Colonic mucosa (tissue), 4 donors: ENCODE data around the gene OAS3. TPM values are rescaled to one million over a fixed set of nuclear protein-coding genes. Genes with fewer than 3 reads are reported as not detected.
A peak's percentile ranks its signal among the peaks of the same experiment; 100 is the strongest.

Source experiments
- DNase-seq: peaks from one replicate; pipeline ENCODE4 v3.0.0-alpha.2; 2020
- H3K27ac ChIP-seq: fragments of 200-600 bp; one replicate; pipeline ENCODE4 v1.8.0; 2021
- H3K27me3 ChIP-seq: fragments of 200-600 bp; one replicate; pipeline ENCODE4 v1.8.0; 2021
- H3K36me3 ChIP-seq: fragments of 200-600 bp; one replicate; pipeline ENCODE4 v1.8.0; 2021
- H3K4me1 ChIP-seq: fragments of 200-600 bp; one replicate; pipeline ENCODE4 v1.8.0; 2021; ENCODE audit warnings: mild to moderate bottlenecking
- H3K4me3 ChIP-seq: fragments of 200-600 bp; one replicate; pipeline ENCODE4 v1.8.0; 2021
- H3K9ac ChIP-seq, 2 donors: one replicate each; pipeline ENCODE4 v1.7.0; 2013; ENCODE audit warnings: control low read depth in 2 of 2, low read depth in 2 of 2, low read length in 2 of 2
- H3K9me3 ChIP-seq: fragments of 200-600 bp; one replicate; pipeline ENCODE4 v1.8.0; 2021
- intact Hi-C: fragments of 100-400 bp; cut with DNase I; formaldehyde crosslinking; loops from one replicate; pipeline ENCODE4 v1.14.1; 2022
- total RNA-seq, 2 donors: library from RNA; stranded (reverse); fragmentation: NEBNext Ultra II Directional in 1 of 2; extraction: Animal tissue kit (Norgen Biotek cat#: 25700) in 1 of 2; gene quantifications; one replicate each; pipeline ENCODE4 v1.2.1, GENCODE V29; 2021
- TF ChIP-seq, protein P1 (sequence below): fragments of 200-600 bp; IDR thresholded peaks from one replicate; pipeline ENCODE4 v1.8.0; 2022; ENCODE audit warnings: antibody characterized with exemption, mild to moderate bottlenecking
- donor health status: healthy.
- donor health status: DM: no; HTN: no; CAD: no.
- donor health status: DM: no; HTN: no; CAD: no.

Gene OAS3
- total RNA-seq, 2 donors from 2014 or later = 15.2 to 39.1 TPM

DNA sequence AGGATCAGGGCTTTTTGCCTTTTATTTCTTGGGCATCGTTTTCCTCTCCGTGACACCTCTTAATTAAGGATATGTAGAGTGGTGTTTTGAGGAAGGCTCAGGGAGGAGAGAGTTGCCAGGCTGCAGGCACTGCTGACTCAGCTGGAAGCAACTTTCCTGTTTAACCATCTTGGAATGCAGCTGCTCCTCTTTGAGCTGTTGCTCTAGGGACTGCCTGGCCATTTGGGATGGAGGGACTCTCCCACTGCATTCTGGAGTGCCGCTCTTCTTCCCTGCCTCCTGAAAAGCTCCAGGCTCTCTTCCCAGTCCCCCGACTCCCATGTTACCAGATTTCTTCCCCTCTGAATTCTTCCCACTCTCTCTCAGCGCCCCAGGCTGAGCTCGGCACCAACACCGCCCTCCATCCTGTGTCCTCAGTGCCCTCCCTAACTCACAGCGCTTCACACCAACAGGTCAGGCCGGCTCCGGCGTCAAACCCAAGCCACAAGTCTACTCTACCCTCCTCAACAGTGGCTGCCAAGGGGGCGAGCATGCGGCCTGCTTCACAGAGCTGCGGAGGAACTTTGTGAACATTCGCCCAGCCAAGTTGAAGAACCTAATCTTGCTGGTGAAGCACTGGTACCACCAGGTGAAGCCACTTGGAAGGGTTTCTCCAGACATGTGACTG lies 5.9 kb downstream of the OAS3 start:
- intact Hi-C loops = no loop called here
- no peak overlapping the region for H3K27ac ChIP-seq
- no peaks in the 10 kb centered on the region for H3K9me3 ChIP-seq
- H3K4me1 ChIP-seq = peaks cover 4% of the 10 kb centered on the region
- TF ChIP-seq, protein P1, sequence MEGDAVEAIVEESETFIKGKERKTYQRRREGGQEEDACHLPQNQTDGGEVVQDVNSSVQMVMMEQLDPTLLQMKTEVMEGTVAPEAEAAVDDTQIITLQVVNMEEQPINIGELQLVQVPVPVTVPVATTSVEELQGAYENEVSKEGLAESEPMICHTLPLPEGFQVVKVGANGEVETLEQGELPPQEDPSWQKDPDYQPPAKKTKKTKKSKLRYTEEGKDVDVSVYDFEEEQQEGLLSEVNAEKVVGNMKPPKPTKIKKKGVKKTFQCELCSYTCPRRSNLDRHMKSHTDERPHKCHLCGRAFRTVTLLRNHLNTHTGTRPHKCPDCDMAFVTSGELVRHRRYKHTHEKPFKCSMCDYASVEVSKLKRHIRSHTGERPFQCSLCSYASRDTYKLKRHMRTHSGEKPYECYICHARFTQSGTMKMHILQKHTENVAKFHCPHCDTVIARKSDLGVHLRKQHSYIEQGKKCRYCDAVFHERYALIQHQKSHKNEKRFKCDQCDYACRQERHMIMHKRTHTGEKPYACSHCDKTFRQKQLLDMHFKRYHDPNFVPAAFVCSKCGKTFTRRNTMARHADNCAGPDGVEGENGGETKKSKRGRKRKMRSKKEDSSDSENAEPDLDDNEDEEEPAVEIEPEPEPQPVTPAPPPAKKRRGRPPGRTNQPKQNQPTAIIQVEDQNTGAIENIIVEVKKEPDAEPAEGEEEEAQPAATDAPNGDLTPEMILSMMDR = no peak
- no peaks in the 10 kb centered on the region for H3K36me3 ChIP-seq
- H3K9ac ChIP-seq = no peak overlapping the region
- peak; percentile 12 for DNase-seq
- no peaks in the 10 kb centered on the region for H3K27me3 ChIP-seq
- H3K4me3 ChIP-seq = no peak overlapping the region

DNA sequence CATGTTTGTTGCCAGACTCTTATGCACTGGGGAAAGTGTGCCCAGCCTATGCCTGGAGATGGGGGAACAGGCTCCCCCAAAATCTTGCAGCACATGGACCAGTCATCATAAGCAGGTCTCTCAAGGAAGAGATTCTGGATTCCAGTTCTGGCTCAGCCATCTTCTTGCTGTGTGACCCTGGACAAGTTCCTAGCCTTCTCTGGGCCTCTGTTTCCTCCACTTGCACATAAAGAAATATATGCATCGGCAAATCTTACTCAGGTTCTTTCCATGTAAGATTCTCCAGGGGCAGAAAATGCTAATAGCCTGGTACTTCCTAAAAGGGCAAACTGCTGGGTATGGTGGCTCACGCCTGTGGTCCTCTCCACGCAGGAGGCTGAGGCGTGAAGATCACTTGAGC lies 7.2 kb downstream of the OAS3 start:
- no peaks in the 10 kb centered on the region for H3K27me3 ChIP-seq
- TF ChIP-seq, protein P1 = no peak
- intact Hi-C loops = no loop called here
- no peaks in the 10 kb centered on the region for H3K9me3 ChIP-seq
- DNase-seq = no peak
- no peaks in the 10 kb centered on the region for H3K4me1 ChIP-seq
- no peak overlapping the region for H3K4me3 ChIP-seq
- H3K9ac ChIP-seq = no peak overlapping the region
- H3K27ac ChIP-seq = no peak overlapping the region
- H3K36me3 ChIP-seq = no peaks in the 10 kb centered on the region

DNA sequence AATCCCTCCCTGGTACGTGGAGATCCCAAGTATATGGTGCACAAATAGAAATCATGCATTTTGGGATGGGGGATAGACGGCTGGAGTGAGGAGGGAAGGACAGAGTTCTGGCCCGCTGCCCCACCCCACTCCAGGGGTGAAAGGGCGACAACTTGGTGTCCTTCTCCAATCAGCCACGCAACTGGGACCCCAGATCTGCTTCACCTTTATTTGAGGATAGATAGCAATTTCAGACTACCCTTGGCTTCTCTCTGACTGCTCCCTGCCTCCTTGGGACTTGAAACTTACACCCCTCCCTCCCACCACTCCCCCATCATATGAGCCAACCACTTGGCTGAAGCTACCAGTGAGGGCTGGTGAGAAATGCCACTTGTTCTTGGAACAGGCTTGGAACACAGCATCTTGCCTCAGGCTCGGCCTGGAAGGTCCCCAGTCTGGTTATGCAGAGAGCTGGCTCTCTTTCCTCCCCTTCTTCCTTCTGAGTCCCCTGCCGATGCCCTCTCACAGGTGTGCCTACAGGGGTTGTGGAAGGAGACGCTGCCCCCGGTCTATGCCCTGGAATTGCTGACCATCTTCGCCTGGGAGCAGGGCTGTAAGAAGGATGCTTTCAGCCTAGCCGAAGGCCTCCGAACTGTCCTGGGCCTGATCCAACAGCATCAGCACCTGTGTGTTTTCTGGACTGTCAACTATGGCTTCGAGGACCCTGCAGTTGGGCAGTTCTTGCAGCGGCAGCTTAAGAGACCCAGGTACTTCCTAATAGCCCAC lies 8.1 kb downstream of the OAS3 start:
- Histone ChIP-seq H3K27ac (no peak overlapping the region), H3K4me1 (no peaks in the 10 kb centered on the region), H3K9ac (no peak overlapping the region), H3K27me3 (no peaks in the 10 kb centered on the region), H3K4me3 (no peak overlapping the region), H3K9me3 (no peaks in the 10 kb centered on the region), H3K36me3 (no peaks in the 10 kb centered on the region)
- intact Hi-C loops = no loop called here
- peak; percentile 8 for DNase-seq
- TF ChIP-seq, protein P1 = no peak

DNA sequence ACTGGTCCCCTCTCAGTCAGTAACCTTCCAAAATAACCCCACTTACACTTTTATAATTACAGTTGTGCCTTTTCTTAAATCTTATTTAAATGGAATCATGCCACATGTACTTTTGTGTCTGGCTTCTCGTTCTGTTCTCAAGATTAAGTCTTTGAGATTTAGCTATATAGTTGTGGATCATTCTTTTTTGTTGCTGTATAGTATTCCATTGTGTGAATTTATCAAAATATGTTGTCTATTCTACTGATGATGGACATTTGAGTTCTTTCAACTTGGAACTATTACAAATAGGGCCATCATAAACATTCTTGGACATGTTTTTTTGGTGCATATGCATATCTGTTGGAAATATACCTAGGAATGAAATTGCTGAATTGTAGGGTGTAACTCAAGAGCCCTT lies 9.0 kb downstream of the OAS3 start:
- no peak overlapping the region for H3K4me3 ChIP-seq
- intact Hi-C loops = no loop called here
- no peak for DNase-seq
- no peak overlapping the region for H3K9ac ChIP-seq
- H3K27ac ChIP-seq = no peak overlapping the region
- H3K36me3 ChIP-seq = no peaks in the 10 kb centered on the region
- H3K9me3 ChIP-seq = no peaks in the 10 kb centered on the region
- no peaks in the 10 kb centered on the region for H3K27me3 ChIP-seq
- no peaks in the 10 kb centered on the region for H3K4me1 ChIP-seq
- TF ChIP-seq, protein P1 = no peak

DNA sequence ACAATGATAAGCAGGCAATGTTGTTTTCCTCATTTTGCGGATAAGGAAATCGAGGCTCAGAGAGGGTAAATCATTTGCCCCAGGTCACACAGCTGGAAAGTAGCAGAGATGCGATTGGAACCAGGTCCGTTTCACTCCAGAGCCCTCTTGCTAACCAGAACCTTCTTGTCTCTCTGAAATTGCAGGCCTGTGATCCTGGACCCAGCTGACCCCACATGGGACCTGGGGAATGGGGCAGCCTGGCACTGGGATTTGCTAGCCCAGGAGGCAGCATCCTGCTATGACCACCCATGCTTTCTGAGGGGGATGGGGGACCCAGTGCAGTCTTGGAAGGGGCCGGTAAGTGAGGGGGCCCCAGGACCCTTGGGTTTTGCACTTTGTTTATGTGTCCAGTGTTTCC lies 9.5 kb downstream of the OAS3 start:
- Histone ChIP-seq H3K9ac (no peak overlapping the region), H3K27me3 (no peaks in the 10 kb centered on the region), H3K4me3 (no peak overlapping the region), H3K36me3 (no peaks in the 10 kb centered on the region), H3K9me3 (no peaks in the 10 kb centered on the region), H3K27ac (no peak overlapping the region), H3K4me1 (no peaks in the 10 kb centered on the region)
- TF ChIP-seq, protein P1 = no peak
- intact Hi-C loops = no loop called here
- DNase-seq = peak; percentile 9
